Lower leg skin (tissue), 3 donors: Measurements from ENCODE around the gene CNTN4.

Experiments used
- POLR2A ChIP-seq, 2 donors: fragments of 450-650 bp; IDR thresholded peaks; one replicate each; pipeline ENCODE4 v1.6.1; 2016 to 2017; ENCODE audit warnings: antibody characterized with exemption in 2 of 2, mild to moderate bottlenecking in 1 of 2, moderate library complexity in 1 of 2
- TF ChIP-seq, protein P1 (sequence below), 3 donors: fragments of 450-650 bp; IDR thresholded peaks; one replicate each; pipeline ENCODE4 v1.5.1; 2016; ENCODE audit warnings: antibody characterized with exemption in 3 of 3, mild to moderate bottlenecking in 3 of 3, moderate library complexity in 2 of 3

GRCh38 chr3:2517500-2518172 is 419.0 kb downstream of the CNTN4 start:
- TF ChIP-seq, protein P1, sequence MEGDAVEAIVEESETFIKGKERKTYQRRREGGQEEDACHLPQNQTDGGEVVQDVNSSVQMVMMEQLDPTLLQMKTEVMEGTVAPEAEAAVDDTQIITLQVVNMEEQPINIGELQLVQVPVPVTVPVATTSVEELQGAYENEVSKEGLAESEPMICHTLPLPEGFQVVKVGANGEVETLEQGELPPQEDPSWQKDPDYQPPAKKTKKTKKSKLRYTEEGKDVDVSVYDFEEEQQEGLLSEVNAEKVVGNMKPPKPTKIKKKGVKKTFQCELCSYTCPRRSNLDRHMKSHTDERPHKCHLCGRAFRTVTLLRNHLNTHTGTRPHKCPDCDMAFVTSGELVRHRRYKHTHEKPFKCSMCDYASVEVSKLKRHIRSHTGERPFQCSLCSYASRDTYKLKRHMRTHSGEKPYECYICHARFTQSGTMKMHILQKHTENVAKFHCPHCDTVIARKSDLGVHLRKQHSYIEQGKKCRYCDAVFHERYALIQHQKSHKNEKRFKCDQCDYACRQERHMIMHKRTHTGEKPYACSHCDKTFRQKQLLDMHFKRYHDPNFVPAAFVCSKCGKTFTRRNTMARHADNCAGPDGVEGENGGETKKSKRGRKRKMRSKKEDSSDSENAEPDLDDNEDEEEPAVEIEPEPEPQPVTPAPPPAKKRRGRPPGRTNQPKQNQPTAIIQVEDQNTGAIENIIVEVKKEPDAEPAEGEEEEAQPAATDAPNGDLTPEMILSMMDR (IDR thresholded peaks at IDR 0.05) = no peak
- no peak for TF ChIP-seq POLR2A (IDR thresholded peaks at IDR 0.05)
